SK-N-SH (cell line): ENCODE data around the gene TMCC2. TPM values are rescaled to one million over a fixed set of nuclear protein-coding genes. Genes with fewer than 3 reads are reported as not detected.

ENCODE experiments used
- CTCF ChIA-PET: fragments of 300-600, 350-600 bp; formaldehyde crosslinking; extraction: SDS; loops from one replicate; lab custom pipeline; 2021; lab: Yijun Ruan, JAX
- POLR2A ChIA-PET: fragments of 350-600 bp; sonication (Branson Sonifier 250); formaldehyde crosslinking; extraction: SDS; loops from one replicate; lab custom pipeline; 2020; ENCODE audit warnings: antibody characterized with exemption, inconsistent platforms; lab: Yijun Ruan, JAX
- DNase-seq: peaks from one replicate; pipeline ENCODE4 v3.0.0; 2012
- H2AFZ ChIP-seq: fragments of 200-600 bp; sonication (generic); 2 replicates; pipeline ENCODE4 v1.8.1; 2016; ENCODE audit warnings: antibody characterized with exemption, mild to moderate bottlenecking, low read depth
- H3F3A ChIP-seq: fragments of 200-600 bp; sonication (generic); replicated peaks from 2 replicates; pipeline ENCODE3; 2016; ENCODE audit warnings: antibody characterized with exemption, mild to moderate bottlenecking; ENCODE audit not compliant: insufficient read depth
- H3K27ac ChIP-seq, 2 experiments: fragments of 200-500 bp in 1 of 2; fragments of 200-600 bp in 1 of 2; sonication (Bioruptor generic) in 1 of 2; sonication (generic), shearing (Covaris generic) in 1 of 2; 2 replicates each; pipeline versions ENCODE4 v1.5.1 to v1.6.1; 2014 to 2016; ENCODE audit warnings: low read depth in 2 of 2, inconsistent platforms in 1 of 2, low read length in 1 of 2, mild to moderate bottlenecking in 1 of 2, mixed read lengths in 1 of 2
- H3K27me3 ChIP-seq: fragments of 200-600 bp; sonication (generic), shearing (Covaris generic); 2 replicates; pipeline ENCODE4 v1.6.1; 2016; ENCODE audit warnings: mixed run types; ENCODE audit not compliant: insufficient read depth
- H3K36me3 ChIP-seq, 2 experiments: fragments of 200-500 bp in 1 of 2; fragments of 200-600 bp in 1 of 2; sonication (Bioruptor generic) in 1 of 2; sonication (generic) in 1 of 2; replicated peaks in 1 of 2; 2 replicates each; pipeline versions ENCODE3 to v1.5.1; 2014 to 2016; ENCODE audit warnings: low read length in 1 of 2, mild to moderate bottlenecking in 1 of 2; ENCODE audit not compliant: insufficient read depth in 2 of 2, control insufficient read depth in 1 of 2
- H3K4me1 ChIP-seq, 2 experiments: fragments of 200-500 bp in 1 of 2; fragments of 200-600 bp in 1 of 2; sonication (Bioruptor generic) in 1 of 2; sonication (generic), shearing (Covaris generic) in 1 of 2; 2 replicates each; pipeline versions ENCODE4 v1.5.1 to v1.6.1; 2014 to 2016; ENCODE audit warnings: low read depth in 1 of 2, low read length in 1 of 2, mixed run types in 1 of 2; ENCODE audit not compliant: insufficient read depth in 2 of 2, control insufficient read depth in 1 of 2
- H3K4me2 ChIP-seq: fragments of 200-600 bp; sonication (generic), shearing (Covaris generic); 2 replicates; pipeline ENCODE4 v1.6.1; 2017; ENCODE audit warnings: mixed run types
- H3K4me3 ChIP-seq, 2 experiments: fragments of 200-500 bp in 1 of 2; fragments of 200-600 bp in 1 of 2; sonication (Bioruptor generic) in 1 of 2; sonication (generic), shearing (Covaris generic) in 1 of 2; 2 replicates each; pipeline versions ENCODE4 v1.5.1 to v1.8.1; 2014 to 2016; ENCODE audit warnings: low read depth in 2 of 2, inconsistent platforms in 1 of 2, low read length in 1 of 2, mild to moderate bottlenecking in 1 of 2, mixed read lengths in 1 of 2, moderate library complexity in 1 of 2
- H3K79me2 ChIP-seq: fragments of 200-600 bp; sonication (generic); 2 replicates; pipeline ENCODE4 v1.8.1; 2017; ENCODE audit warnings: mild to moderate bottlenecking; ENCODE audit not compliant: insufficient read depth
- H3K9ac ChIP-seq: fragments of 200-600 bp; sonication (generic); 2 replicates; pipeline ENCODE4 v1.6.1; 2017; ENCODE audit warnings: mixed run types
- H3K9me2 ChIP-seq: fragments of 200-600 bp; sonication (generic); 2 replicates; pipeline ENCODE4 v1.6.1; 2017; ENCODE audit warnings: mixed run types
- H3K9me3 ChIP-seq: fragments of 200-600 bp; sonication (generic); 2 replicates; pipeline ENCODE4 v1.6.1; 2017; ENCODE audit warnings: mixed run types, mild to moderate bottlenecking, moderate library complexity
- H4K20me1 ChIP-seq: fragments of 200-600 bp; sonication (generic); 2 replicates; pipeline ENCODE4 v1.6.1; 2017; ENCODE audit warnings: mild to moderate bottlenecking, mixed run types; ENCODE audit not compliant: insufficient read depth
- CTCF ChIP-seq: fragments of 200-600 bp; sonication (generic); IDR thresholded peaks from 2 replicates; pipeline ENCODE4 v1.6.1; 2017; ENCODE audit warnings: antibody characterized with exemption, mild to moderate bottlenecking, moderate library complexity
- EZH2phosphoT487 ChIP-seq: fragments of 200-600 bp; sonication (generic); IDR thresholded peaks from 2 replicates; pipeline ENCODE4 v1.6.1; 2017; ENCODE audit warnings: low read depth, mixed run types, mild to moderate bottlenecking, antibody characterized with exemption, moderate library complexity, borderline replicate concordance
- FOXJ3 ChIP-seq: sonication (generic); formaldehyde crosslinking; IDR thresholded peaks from 2 replicates; pipeline ENCODE4 v1.5.1; 2020; ENCODE audit warnings: mild to moderate bottlenecking, missing genetic modification reagents
- FOXM1 ChIP-seq: IDR thresholded peaks from 2 replicates; pipeline ENCODE4 v1.4.0; 2012; ENCODE audit warnings: low read depth, mild to moderate bottlenecking
- GABPA ChIP-seq: IDR thresholded peaks from 2 replicates; pipeline ENCODE4 v1.4.0; 2012; ENCODE audit warnings: low read depth, mild to moderate bottlenecking
- GATA2 ChIP-seq: sonication (generic); formaldehyde crosslinking; IDR thresholded peaks from 2 replicates; pipeline ENCODE4 v1.5.0; 2020; ENCODE audit warnings: mild to moderate bottlenecking, missing genetic modification reagents
- SIN3A ChIP-seq: IDR thresholded peaks from 2 replicates; pipeline ENCODE4 v1.6.1; 2012; ENCODE audit warnings: low read depth, mild to moderate bottlenecking, low read length, moderate library complexity, borderline replicate concordance
- TAF1 ChIP-seq: IDR thresholded peaks from 2 replicates; pipeline ENCODE4 v1.6.1; 2012; ENCODE audit warnings: low read depth, mild to moderate bottlenecking, low read length, moderate library complexity, borderline replicate concordance
- TEAD4 ChIP-seq: IDR thresholded peaks from 2 replicates; pipeline ENCODE4 v1.4.0; 2012; ENCODE audit warnings: mild to moderate bottlenecking, borderline replicate concordance; ENCODE audit not compliant: insufficient read depth
- YY1 ChIP-seq: IDR thresholded peaks from 2 replicates; pipeline ENCODE4 v1.4.0; 2012; ENCODE audit warnings: low read depth, mild to moderate bottlenecking
- ZBTB33 ChIP-seq: IDR thresholded peaks from 2 replicates; pipeline ENCODE4 v1.4.0; 2012; ENCODE audit warnings: low read depth, borderline replicate concordance
- WGBS: methylation state at CpG from one replicate; pipeline ENCODE4 v1.1.6; 2017; ENCODE audit warnings: low lambda C conversion rate; 5-methylcytosine and 5-hydroxymethylcytosine counted together
- polyA plus RNA-seq, 3 experiments: library from polyadenylated mRNA; depleted of rRNA; stranded (reverse); fragments of >200 nt; gene quantifications; 2 replicates each; pipeline ENCODE4 v1.2.3, GENCODE V29; 2012
- TF ChIP-seq, protein P1 (sequence below): IDR thresholded peaks from 2 replicates; pipeline ENCODE4 v1.4.0; 2012; ENCODE audit warnings: low read depth
- TF ChIP-seq, protein P2 (sequence below): IDR thresholded peaks from 2 replicates; pipeline ENCODE4; 2012
- TF ChIP-seq, protein P3 (sequence below): IDR thresholded peaks from 2 replicates; pipeline ENCODE4 v1.6.1; 2012; ENCODE audit warnings: mild to moderate bottlenecking, low read depth, low read length, moderate library complexity

TMCC2 gene
- polyA plus RNA-seq, 1 of the 3 experiments (the other 2 are of a cell fraction), result 6.0 TPM

DNA sequence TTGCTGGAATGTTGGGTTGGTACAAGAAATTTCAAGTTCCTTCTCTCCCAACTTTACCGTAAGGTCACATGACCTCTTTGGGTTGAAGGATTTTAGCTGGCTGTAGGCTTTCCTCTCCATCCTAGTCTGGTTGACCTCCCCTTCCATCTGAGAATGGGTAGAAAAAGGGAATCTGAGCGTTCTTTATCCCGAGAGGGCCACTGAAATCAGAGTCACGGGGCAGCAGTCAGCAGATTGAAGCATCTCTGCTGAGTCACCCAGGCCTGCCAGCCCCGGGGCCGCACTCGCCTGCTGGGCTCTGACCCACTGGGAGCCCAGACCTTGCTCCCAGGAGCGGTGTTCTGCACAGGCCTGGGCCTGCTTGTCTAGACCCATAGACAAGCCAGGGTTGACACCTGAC is 31.0 kb downstream of the TMCC2 start (continued):
- TF ChIP-seq, protein P1, sequence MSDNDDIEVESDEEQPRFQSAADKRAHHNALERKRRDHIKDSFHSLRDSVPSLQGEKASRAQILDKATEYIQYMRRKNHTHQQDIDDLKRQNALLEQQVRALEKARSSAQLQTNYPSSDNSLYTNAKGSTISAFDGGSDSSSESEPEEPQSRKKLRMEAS, result peak; percentile 29; the same call in 1 of the 2 replicates
- TF ChIP-seq TEAD4 (no peak), GATA2 (CRISPR knock-in tag) (no peak), ZBTB33 (no peak)

GRCh38 chr1:205259324-205259832 is 31.6 kb downstream of the TMCC2 start:
- Histone ChIP-seq H3K9ac (no peak overlapping the region), H3K27ac (peak overlapping the region in 1 of 2 experiments; percentile 64; a peak in 1 of 4 replicates)
- POLR2A ChIA-PET, result no interaction called here

More at GRCh38 chr1:205259324-205259832, 31.6 kb downstream of the TMCC2 start:
- H2AFZ ChIP-seq, result no peak overlapping the region
- DNase-seq, result no peak
- no peaks in the 10 kb centered on the region for H3K36me3 ChIP-seq
- 83% methylated on average over 10 of the region's 10 CpGs for WGBS
- no peaks in the 10 kb centered on the region for H3K9me2 ChIP-seq
- H3K4me1 ChIP-seq, result peaks cover 20 to 34% of the 10 kb centered on the region in 2 experiments; a peak in 3 of 4 replicates
- H4K20me1 ChIP-seq, result no peaks in the 10 kb centered on the region
- H3F3A ChIP-seq, result peaks cover 11% of the 10 kb centered on the region
- H3K79me2 ChIP-seq, result no peaks in the 10 kb centered on the region
- no peaks in the 10 kb centered on the region for H3K9me3 ChIP-seq
- TF ChIP-seq GABPA, result no peak
- TF ChIP-seq TAF1, result no peak
- TF ChIP-seq SIN3A, result no peak
- TF ChIP-seq YY1, result no peak
- TF ChIP-seq CTCF, result no peak
- TF ChIP-seq EZH2phosphoT487, result no peak
- no peak for TF ChIP-seq FOXM1
- TF ChIP-seq, protein P2, sequence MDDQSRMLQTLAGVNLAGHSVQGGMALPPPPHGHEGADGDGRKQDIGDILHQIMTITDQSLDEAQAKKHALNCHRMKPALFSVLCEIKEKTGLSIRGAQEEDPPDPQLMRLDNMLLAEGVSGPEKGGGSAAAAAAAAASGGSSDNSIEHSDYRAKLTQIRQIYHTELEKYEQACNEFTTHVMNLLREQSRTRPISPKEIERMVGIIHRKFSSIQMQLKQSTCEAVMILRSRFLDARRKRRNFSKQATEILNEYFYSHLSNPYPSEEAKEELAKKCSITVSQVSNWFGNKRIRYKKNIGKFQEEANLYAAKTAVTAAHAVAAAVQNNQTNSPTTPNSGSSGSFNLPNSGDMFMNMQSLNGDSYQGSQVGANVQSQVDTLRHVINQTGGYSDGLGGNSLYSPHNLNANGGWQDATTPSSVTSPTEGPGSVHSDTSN, result no peak
- TF ChIP-seq FOXJ3 (CRISPR knock-in tag), result no peak
- no peak for TF ChIP-seq TEAD4
- TF ChIP-seq, protein P3, sequence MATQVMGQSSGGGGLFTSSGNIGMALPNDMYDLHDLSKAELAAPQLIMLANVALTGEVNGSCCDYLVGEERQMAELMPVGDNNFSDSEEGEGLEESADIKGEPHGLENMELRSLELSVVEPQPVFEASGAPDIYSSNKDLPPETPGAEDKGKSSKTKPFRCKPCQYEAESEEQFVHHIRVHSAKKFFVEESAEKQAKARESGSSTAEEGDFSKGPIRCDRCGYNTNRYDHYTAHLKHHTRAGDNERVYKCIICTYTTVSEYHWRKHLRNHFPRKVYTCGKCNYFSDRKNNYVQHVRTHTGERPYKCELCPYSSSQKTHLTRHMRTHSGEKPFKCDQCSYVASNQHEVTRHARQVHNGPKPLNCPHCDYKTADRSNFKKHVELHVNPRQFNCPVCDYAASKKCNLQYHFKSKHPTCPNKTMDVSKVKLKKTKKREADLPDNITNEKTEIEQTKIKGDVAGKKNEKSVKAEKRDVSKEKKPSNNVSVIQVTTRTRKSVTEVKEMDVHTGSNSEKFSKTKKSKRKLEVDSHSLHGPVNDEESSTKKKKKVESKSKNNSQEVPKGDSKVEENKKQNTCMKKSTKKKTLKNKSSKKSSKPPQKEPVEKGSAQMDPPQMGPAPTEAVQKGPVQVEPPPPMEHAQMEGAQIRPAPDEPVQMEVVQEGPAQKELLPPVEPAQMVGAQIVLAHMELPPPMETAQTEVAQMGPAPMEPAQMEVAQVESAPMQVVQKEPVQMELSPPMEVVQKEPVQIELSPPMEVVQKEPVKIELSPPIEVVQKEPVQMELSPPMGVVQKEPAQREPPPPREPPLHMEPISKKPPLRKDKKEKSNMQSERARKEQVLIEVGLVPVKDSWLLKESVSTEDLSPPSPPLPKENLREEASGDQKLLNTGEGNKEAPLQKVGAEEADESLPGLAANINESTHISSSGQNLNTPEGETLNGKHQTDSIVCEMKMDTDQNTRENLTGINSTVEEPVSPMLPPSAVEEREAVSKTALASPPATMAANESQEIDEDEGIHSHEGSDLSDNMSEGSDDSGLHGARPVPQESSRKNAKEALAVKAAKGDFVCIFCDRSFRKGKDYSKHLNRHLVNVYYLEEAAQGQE, result no peak
- H3K4me2 ChIP-seq, result peak overlapping the region; percentile 36; the same call in 1 of the 2 replicates
- no peak overlapping the region for H3K4me3 ChIP-seq
- no peaks in the 10 kb centered on the region for H3K27me3 ChIP-seq
- CTCF ChIA-PET, result interaction anchor here (0.7 to 38.3 kb wide), 10 partner anchors 14 to 453 kb away, joined by 3 to 1368 read pairs (median 52); partner anchors contain the start of genes NUAK2 and TMCC2
